HG03045 (cell line): ENCODE results near the gene PELI2.
"Not testable (repeated sequence)": the region's sequence is repeated elsewhere in the genome, so short reads cannot be mapped to it uniquely, and the experiment has no call there.

ENCODE experiments used
- ATAC-seq: cut with Tn5 transposase; IDR thresholded peaks from one replicate; pipeline ENCODE4 v1.9.1; 2021; ENCODE audit warnings: mild to moderate bottlenecking, moderate library complexity; ENCODE audit not compliant: unreplicated experiment

The PELI2 gene

GRCh38 chr14:56142314-56142713, 24.1 kb downstream of the PELI2 start:
- ATAC-seq = no peak

GRCh38 chr14:56143025-56143424, 24.8 kb downstream of the PELI2 start:
- no peak for ATAC-seq

GRCh38 chr14:56144176-56144575, 26.0 kb downstream of the PELI2 start:
- ATAC-seq = no peak

GRCh38 chr14:56145181-56145769, 27.1 kb downstream of the PELI2 start:
- ATAC-seq = no peak

- no peak for ATAC-seq
These were observed 27.8 kb downstream of the PELI2 start for GRCh38 chr14:56145965-56146364.

- no peak for ATAC-seq
These were observed 29.2 kb downstream of the PELI2 start for GRCh38 chr14:56147449-56147848.

- ATAC-seq = no peak
These were observed 30.0 kb downstream of the PELI2 start for GRCh38 chr14:56147986-56148901.

- no peak for ATAC-seq
These were observed 30.9 kb downstream of the PELI2 start for GRCh38 chr14:56149151-56149550.

GRCh38 chr14:56149995-56150394, 31.8 kb downstream of the PELI2 start:
- no peak for ATAC-seq

- no peak for ATAC-seq
These were observed 32.6 kb downstream of the PELI2 start for GRCh38 chr14:56150645-56151345.

GRCh38 chr14:56152221-56152620, 34.0 kb downstream of the PELI2 start:
- ATAC-seq = no peak

GRCh38 chr14:56153267-56153666, 35.1 kb downstream of the PELI2 start:
- no peak for ATAC-seq

GRCh38 chr14:56154321-56154720, 36.1 kb downstream of the PELI2 start:
- no peak for ATAC-seq

- ATAC-seq = no peak
These were observed 37.9 kb downstream of the PELI2 start for GRCh38 chr14:56156096-56156495.

- no peak for ATAC-seq
These were observed 40.9 kb downstream of the PELI2 start for GRCh38 chr14:56159066-56159465.

GRCh38 chr14:56160088-56160487, 41.9 kb downstream of the PELI2 start:
- no peak for ATAC-seq

GRCh38 chr14:56161658-56162057, 43.4 kb downstream of the PELI2 start:
- ATAC-seq = no peak

GRCh38 chr14:56162476-56162875, 44.3 kb downstream of the PELI2 start:
- no peak for ATAC-seq

- ATAC-seq = not testable (repeated sequence)
These were observed 48.4 kb downstream of the PELI2 start for GRCh38 chr14:56166579-56166978.

GRCh38 chr14:56168007-56168616, 49.9 kb downstream of the PELI2 start:
- ATAC-seq = no peak

GRCh38 chr14:56170028-56170427, 51.8 kb downstream of the PELI2 start:
- ATAC-seq = no peak
